ENCODE results near the gene CCL18. TPM values are rescaled to one million over a fixed set of nuclear protein-coding genes. Genes with fewer than 3 reads are reported as not detected.
"Not testable (repeated sequence)": the region's sequence is repeated elsewhere in the genome, so short reads cannot be mapped to it uniquely, and the experiment has no call there.

The CCL18 gene
- total RNA-seq, 1 experiment from 2014 or later = not detected

DNA sequence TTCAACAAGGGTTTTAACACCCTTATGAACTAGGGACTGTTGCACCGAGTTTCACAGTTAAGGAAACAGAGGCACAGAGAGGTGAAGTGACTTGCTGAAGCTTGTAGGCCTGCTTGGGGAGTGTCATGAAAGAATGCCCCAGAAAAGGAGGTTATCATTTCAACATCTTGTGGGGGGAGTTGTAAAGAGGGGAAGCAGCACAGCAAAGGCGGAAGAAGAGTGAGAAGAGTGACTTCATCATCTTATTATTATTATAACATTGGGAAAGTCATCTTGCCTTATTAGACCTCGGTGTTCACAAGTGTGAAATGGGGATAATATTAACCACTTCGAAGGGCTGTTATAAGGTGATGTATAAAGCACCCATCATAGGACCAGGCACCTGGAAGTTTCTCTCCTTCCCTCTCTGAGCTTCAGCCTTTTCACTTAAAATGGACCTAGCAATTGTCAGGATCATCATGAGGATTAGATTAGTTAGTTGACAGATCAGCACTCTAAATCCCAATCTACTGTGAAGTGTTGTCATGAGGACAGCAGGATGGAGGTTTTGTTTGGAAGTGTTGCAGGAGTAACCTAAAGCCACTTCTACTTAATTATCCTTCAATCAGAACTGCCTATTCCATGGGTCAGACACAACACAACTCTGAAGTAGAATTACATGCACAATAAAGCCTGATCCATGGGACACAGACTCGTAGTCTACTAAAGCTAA lies 41.9 kb downstream of the CCL18 start:
- no peak for DNase-seq (ENCODE audit: low spot score)
- TF ChIP-seq, protein P1, sequence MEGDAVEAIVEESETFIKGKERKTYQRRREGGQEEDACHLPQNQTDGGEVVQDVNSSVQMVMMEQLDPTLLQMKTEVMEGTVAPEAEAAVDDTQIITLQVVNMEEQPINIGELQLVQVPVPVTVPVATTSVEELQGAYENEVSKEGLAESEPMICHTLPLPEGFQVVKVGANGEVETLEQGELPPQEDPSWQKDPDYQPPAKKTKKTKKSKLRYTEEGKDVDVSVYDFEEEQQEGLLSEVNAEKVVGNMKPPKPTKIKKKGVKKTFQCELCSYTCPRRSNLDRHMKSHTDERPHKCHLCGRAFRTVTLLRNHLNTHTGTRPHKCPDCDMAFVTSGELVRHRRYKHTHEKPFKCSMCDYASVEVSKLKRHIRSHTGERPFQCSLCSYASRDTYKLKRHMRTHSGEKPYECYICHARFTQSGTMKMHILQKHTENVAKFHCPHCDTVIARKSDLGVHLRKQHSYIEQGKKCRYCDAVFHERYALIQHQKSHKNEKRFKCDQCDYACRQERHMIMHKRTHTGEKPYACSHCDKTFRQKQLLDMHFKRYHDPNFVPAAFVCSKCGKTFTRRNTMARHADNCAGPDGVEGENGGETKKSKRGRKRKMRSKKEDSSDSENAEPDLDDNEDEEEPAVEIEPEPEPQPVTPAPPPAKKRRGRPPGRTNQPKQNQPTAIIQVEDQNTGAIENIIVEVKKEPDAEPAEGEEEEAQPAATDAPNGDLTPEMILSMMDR (conservative IDR thresholded peaks at IDR 0.05; ENCODE audit: low read depth, low read length) = no peak
- no peak for TF ChIP-seq EZH2 (IDR thresholded peaks at IDR 0.05; ENCODE audit: borderline replicate concordance, low read depth, low read length, poor library complexity, severe bottlenecking)
- ChIA-PET POLR2A (ENCODE audit: low non-redundant PET) (no interaction called here), CTCF (no interaction called here)
- no peak overlapping the region for H3K27ac ChIP-seq (ENCODE audit: low read depth, low read length, poor library complexity, severe bottlenecking)
- no peaks in the 10 kb centered on the region for H3K4me1 ChIP-seq (ENCODE audit: insufficient read depth, low read length, poor library complexity, severe bottlenecking)
- intact Hi-C loops (cut with micrococcal nuclease; ENCODE audit: unreplicated experiment) = no loop called here
- no TSS peak for BruUV-seq (replicated peaks)
- no peaks in the 10 kb centered on the region for H3K27me3 ChIP-seq (replicated peaks; ENCODE audit: insufficient read depth, low read depth, low read length, poor library complexity)
- H3K4me3 ChIP-seq (ENCODE audit: low read depth, low read length, poor library complexity, severe bottlenecking) = no peak overlapping the region
- no peaks in the 10 kb centered on the region for H3K36me3 ChIP-seq (ENCODE audit: insufficient read depth, low read length, poor library complexity, severe bottlenecking)
- no peaks in the 10 kb centered on the region for H3K9me3 ChIP-seq (ENCODE audit: low read depth, low read length, poor library complexity, severe bottlenecking)

DNA sequence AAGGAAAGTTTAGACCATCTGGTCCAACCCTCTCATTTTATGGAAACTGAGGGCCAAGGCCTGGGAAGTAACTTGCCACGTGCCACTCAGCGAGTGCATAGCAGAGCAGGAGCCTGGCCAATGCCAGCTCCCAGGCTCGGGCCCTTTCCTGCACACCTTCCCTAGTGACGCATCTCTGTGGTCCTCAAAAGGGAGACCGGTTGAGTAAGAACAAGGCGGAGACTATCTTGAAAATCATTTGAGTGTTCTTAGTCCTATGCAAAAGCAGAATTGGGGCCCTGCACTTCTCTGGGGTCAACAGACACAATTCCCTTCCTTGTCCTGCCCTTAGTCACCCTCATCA lies 42.4 kb downstream of the CCL18 start:
- no peak for TF ChIP-seq EZH2 (IDR thresholded peaks at IDR 0.05; ENCODE audit: borderline replicate concordance, low read depth, low read length, poor library complexity, severe bottlenecking)
- TF ChIP-seq, protein P1 (conservative IDR thresholded peaks at IDR 0.05; ENCODE audit: low read depth, low read length) = no peak
- DNase-seq (ENCODE audit: low spot score) = no peak
- H3K9me3 ChIP-seq (ENCODE audit: low read depth, low read length, poor library complexity, severe bottlenecking) = no peaks in the 10 kb centered on the region
- no peak overlapping the region for H3K27ac ChIP-seq (ENCODE audit: low read depth, low read length, poor library complexity, severe bottlenecking)
- intact Hi-C loops (cut with micrococcal nuclease; ENCODE audit: unreplicated experiment) = no loop called here
- no TSS peak for BruUV-seq (replicated peaks)
- H3K36me3 ChIP-seq (ENCODE audit: insufficient read depth, low read length, poor library complexity, severe bottlenecking) = no peaks in the 10 kb centered on the region
- ChIA-PET POLR2A (ENCODE audit: low non-redundant PET) (no interaction called here), CTCF (no interaction called here)
- no peaks in the 10 kb centered on the region for H3K4me1 ChIP-seq (ENCODE audit: insufficient read depth, low read length, poor library complexity, severe bottlenecking)
- no peaks in the 10 kb centered on the region for H3K27me3 ChIP-seq (replicated peaks; ENCODE audit: insufficient read depth, low read depth, low read length, poor library complexity)
- no peak overlapping the region for H3K4me3 ChIP-seq (ENCODE audit: low read depth, low read length, poor library complexity, severe bottlenecking)

DNA sequence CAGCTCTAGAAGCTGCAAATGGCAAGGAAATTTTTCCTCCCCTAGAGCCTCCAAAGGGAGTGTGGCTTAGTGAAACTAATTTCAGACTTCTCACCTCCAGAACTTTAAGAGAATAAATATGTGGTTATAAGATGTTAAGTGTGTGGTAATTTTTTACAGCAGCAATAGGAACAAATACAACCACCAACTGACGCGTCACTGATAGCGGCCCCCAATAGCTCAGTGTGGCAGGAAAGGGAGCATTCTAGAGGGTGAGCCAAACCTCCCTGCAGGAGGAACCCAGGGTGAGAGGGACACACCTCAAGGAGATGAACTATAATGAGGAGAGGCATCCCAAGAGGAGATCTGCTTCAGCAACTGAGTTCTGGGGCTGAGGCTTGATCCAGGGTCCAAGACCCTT lies 43.6 kb downstream of the CCL18 start:
- no peaks in the 10 kb centered on the region for H3K27me3 ChIP-seq (replicated peaks; ENCODE audit: insufficient read depth, low read depth, low read length, poor library complexity)
- POLR2A ChIA-PET (ENCODE audit: low non-redundant PET) = no interaction called here
- H3K36me3 ChIP-seq (ENCODE audit: insufficient read depth, low read length, poor library complexity, severe bottlenecking) = no peaks in the 10 kb centered on the region
- CTCF ChIA-PET = no interaction called here
- BruUV-seq (replicated peaks) = no TSS peak
- no peak overlapping the region for H3K27ac ChIP-seq (ENCODE audit: low read depth, low read length, poor library complexity, severe bottlenecking)
- DNase-seq (ENCODE audit: low spot score) = no peak
- no peaks in the 10 kb centered on the region for H3K9me3 ChIP-seq (ENCODE audit: low read depth, low read length, poor library complexity, severe bottlenecking)
- no peaks in the 10 kb centered on the region for H3K4me1 ChIP-seq (ENCODE audit: insufficient read depth, low read length, poor library complexity, severe bottlenecking)
- intact Hi-C loops (cut with micrococcal nuclease; ENCODE audit: unreplicated experiment) = no loop called here
- TF ChIP-seq, protein P1 (conservative IDR thresholded peaks at IDR 0.05; ENCODE audit: low read depth, low read length) = no peak
- no peak for TF ChIP-seq EZH2 (IDR thresholded peaks at IDR 0.05; ENCODE audit: borderline replicate concordance, low read depth, low read length, poor library complexity, severe bottlenecking)
- no peak overlapping the region for H3K4me3 ChIP-seq (ENCODE audit: low read depth, low read length, poor library complexity, severe bottlenecking)

DNA sequence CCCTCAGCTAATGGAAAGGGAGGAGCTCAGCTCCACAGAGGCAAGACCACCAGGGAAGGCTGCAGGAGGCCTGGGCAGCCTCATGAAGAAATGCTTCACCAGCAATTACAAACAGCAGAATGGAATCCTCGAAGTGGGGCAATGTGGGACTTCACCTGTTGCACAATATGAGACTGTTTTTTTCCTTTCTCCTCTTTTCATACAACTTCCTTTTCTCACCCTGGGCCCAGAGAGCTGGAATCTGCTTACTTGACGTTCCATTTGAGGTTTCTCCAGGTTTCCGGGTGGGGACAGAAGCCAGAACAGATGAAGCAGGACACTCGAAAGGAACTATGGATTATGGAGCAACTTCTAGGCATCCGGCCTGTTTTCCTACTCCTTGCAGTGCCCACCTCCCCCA lies 44.2 kb downstream of the CCL18 start:
- H3K4me1 ChIP-seq (ENCODE audit: insufficient read depth, low read length, poor library complexity, severe bottlenecking); H3K27me3 ChIP-seq (replicated peaks; ENCODE audit: insufficient read depth, low read depth, low read length, poor library complexity); intact Hi-C loops (cut with micrococcal nuclease; ENCODE audit: unreplicated experiment); H3K4me3 ChIP-seq (ENCODE audit: low read depth, low read length, poor library complexity, severe bottlenecking); POLR2A ChIA-PET (ENCODE audit: low non-redundant PET); CTCF ChIA-PET; BruUV-seq (replicated peaks); H3K27ac ChIP-seq (ENCODE audit: low read depth, low read length, poor library complexity, severe bottlenecking); H3K9me3 ChIP-seq (ENCODE audit: low read depth, low read length, poor library complexity, severe bottlenecking); DNase-seq (ENCODE audit: low spot score); H3K36me3 ChIP-seq (ENCODE audit: insufficient read depth, low read length, poor library complexity, severe bottlenecking): not testable (repeated sequence)

Measured in A673 (cell line).